GM12864 (cell line): ENCODE data around the gene ADAT3.
A peak's percentile ranks its signal among the peaks of the same experiment; 100 is the strongest.

Experiments used
- DNase-seq: peaks from one replicate; pipeline ENCODE4 v3.0.0-alpha.2; 2011; ENCODE audit warnings: low read depth
- H3K4me3 ChIP-seq: 2 replicates; pipeline ENCODE4 v1.5.1; 2011; ENCODE audit warnings: mild to moderate bottlenecking, low read depth, low read length, control low read depth
- TF ChIP-seq, protein P1 (sequence below): IDR thresholded peaks from 2 replicates; pipeline ENCODE4 v1.5.1; 2011; ENCODE audit warnings: low read depth, mild to moderate bottlenecking, moderate library complexity, low read length, control low read depth, inconsistent platforms; ENCODE audit errors: missing control alignments

Gene ADAT3

DNA sequence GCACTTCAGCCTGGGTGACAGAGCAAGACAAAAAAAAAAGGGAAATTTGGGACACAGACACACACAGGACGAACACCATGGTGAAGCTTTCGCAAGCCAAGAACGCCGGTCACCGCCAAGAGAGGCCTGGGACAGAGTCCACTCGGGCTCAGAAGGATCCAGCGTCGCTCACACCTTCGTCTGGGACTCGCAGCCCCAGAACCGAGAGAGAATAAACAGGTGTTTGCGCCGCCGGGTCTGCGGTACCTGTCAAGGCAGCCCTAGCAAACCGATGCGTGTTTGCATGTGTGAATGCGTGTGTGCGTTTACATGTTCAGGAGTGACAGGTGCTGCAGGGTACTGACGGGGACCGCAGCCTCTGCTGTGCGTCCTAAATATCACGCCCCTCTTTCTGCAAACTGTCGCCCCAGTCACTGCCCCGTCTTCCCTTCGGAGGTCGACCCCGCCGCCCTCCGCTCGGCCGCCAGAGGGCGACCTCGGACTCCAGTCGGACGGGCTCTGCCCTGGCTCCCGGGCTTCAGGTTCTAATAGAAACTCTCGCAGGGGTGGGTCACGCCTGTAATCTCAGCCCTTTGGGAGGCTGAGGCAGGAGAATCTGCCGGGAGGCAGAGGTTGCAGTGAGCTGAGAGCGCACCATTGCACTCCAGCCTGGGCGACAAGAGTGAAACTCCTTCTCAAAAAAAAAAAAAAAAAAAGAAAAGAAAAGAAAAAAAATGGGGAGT is 24.0 kb downstream of the ADAT3 start:
- TF ChIP-seq, protein P1, sequence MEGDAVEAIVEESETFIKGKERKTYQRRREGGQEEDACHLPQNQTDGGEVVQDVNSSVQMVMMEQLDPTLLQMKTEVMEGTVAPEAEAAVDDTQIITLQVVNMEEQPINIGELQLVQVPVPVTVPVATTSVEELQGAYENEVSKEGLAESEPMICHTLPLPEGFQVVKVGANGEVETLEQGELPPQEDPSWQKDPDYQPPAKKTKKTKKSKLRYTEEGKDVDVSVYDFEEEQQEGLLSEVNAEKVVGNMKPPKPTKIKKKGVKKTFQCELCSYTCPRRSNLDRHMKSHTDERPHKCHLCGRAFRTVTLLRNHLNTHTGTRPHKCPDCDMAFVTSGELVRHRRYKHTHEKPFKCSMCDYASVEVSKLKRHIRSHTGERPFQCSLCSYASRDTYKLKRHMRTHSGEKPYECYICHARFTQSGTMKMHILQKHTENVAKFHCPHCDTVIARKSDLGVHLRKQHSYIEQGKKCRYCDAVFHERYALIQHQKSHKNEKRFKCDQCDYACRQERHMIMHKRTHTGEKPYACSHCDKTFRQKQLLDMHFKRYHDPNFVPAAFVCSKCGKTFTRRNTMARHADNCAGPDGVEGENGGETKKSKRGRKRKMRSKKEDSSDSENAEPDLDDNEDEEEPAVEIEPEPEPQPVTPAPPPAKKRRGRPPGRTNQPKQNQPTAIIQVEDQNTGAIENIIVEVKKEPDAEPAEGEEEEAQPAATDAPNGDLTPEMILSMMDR = peak; percentile 87
- peak; percentile 38 for DNase-seq
- H3K4me3 ChIP-seq = peak overlapping the region; percentile 30

DNA sequence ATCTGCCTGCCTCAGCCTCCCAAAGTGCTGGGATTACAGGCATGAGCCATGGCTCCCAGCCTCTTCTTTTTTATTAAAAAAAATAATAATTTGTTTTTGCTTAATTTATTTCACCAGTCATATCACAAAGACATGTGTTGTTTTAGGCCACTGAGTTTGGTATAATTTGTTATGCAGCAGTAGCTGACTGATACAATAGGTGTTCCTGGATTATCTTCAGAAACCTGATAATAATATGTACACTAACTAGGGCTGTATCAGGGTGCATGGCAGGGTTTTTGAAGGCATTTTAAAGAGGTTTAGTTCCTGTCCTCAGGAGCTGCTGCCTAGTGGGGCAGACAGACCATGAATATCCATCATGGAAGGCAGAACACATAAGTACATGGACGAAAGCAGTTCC is 26.2 kb downstream of the ADAT3 start:
- H3K4me3 ChIP-seq = no peak overlapping the region
- TF ChIP-seq, protein P1 = no peak
- DNase-seq = no peak

DNA sequence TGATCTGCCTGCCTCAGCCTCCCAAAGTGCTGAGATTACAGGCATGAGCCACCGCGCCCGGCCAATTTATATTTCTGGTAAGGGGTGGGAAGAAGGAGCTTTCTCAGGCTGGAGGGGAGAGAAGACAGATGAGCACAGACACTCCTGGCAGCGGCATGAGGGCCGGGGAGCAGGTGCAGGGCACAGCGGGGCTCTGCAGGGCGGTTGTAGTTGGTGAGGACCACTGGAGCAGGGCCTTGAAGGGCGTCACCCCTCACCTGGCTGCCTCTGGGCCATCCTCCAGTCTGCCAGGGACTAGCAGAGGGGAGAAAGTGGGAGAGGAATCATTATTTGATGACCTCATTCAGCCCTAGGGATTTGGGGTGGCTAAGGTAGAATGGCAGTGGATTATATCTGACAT is 27.2 kb downstream of the ADAT3 start:
- H3K4me3 ChIP-seq = no peak overlapping the region
- DNase-seq = no peak
- TF ChIP-seq, protein P1 = no peak

DNA sequence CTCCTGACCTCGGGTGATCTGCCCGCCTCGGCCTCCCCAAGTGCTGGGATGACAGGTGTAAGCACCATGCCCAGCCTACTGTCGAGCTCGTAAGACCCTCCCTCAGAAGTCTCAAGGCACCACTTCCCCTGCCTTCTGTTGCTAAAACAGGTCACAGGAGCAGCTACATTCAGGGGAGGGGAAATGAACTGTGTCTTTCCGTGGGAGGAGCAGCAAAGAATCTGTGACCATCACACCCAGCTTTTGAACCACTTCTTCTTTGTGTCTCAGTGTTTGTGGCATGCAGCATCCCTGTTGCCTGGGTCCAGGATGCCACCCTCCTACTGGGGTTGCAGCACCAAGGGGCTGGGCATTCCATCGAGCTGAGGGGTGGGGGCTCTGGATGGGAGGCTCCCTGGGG is 28.0 kb downstream of the ADAT3 start:
- no peak overlapping the region for H3K4me3 ChIP-seq
- DNase-seq = no peak
- TF ChIP-seq, protein P1 = no peak

DNA sequence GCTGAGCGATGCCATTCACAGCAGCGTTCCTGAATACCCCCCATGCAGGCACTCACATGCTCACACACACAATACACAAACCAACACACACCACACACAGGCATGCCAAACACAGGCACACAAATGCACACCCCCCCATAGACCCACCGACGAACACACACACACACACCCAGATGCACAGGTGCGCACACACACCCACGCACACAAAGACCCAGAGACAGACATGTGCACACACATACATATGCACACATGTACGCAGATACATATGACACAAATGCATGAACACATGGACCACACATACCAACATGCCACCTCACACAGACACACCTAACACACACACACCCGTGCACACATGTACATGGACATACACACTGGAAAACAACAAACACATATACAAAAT is 28.7 kb downstream of the ADAT3 start:
- no peak overlapping the region for H3K4me3 ChIP-seq
- DNase-seq = no peak
- TF ChIP-seq, protein P1 = no peak

DNA sequence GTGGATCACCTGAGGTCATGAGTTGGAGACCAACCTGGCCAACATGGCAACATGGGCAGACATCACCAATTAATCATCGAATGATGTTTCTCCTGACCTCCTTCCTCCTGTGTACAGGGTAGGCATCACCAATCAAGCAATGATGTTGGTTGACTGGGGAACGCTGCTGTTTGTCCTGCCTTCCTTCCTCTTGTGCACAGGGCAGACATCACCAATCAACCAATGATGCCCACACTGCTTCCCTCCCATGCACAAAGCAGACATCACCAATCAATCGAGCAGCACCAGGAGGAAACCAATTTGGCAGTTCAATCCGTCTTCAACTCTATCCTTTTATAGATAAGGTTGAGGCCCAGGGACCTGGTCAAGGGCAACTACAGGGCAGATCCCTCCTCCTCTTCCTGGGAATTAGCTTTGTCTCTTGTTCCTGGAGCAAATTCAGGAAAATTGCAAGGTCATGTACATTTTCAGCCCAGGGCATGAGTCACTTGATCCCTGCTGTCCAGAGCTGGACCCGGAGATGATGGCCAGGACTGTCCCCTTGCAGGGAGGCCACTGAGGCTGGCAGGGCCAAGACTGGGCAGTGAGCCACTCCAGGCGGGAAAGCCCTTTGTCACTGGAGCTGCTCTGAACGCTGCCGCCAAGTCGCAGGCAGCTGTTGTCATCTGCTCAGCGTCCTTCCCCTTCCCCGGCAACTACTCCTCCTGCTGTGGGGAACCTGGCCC is 30.4 kb downstream of the ADAT3 start:
- H3K4me3 ChIP-seq = no peak overlapping the region
- no peak for DNase-seq

More for the DNA sequence above, 30.4 kb downstream of the ADAT3 start:
- TF ChIP-seq, protein P1 = no peak
